Measurements from ENCODE around the gene F7. TPM values are rescaled to one million over a fixed set of nuclear protein-coding genes. Genes with fewer than 3 reads are reported as not detected.

F7 gene
- total and polyA plus RNA-seq, 10 donors: 0.03 TPM; not detected in 9

- Histone ChIP-seq H3K9me3 (no peaks in the 10 kb centered on the region), H3K27ac (no peak overlapping the region), H3K4me3 (no peak overlapping the region), H3K4me1 (peaks cover 0 to 2% (median under 1%) of the 10 kb centered on the region in 6 donors), H3K36me3 (no peaks in the 10 kb centered on the region), H3K27me3 (replicated peaks in 1 of 7) (peaks cover 0 to 34% (median 0%) of the 10 kb centered on the region in 7 donors)
- WGBS, 5 donors: 83 to 90% (median 84%) methylated on average over 7 to 9 of the region's 9 CpGs
- intact Hi-C loops (cut with DNase I; ENCODE audit: low total_unique reads): no loop called here
- TF ChIP-seq CTCF (IDR thresholded peaks at IDR 0.05 in 8 of 11, conservative IDR thresholded peaks at IDR 0.05 in 3 of 11) (no peak), POLR2A (IDR thresholded peaks at IDR 0.05) (no peak), POLR2AphosphoS5 (IDR thresholded peaks at IDR 0.05) (no peak)
- no peak for DNase-seq
Measured at GRCh38 chr13:113146750-113147149, 41.2 kb downstream of the F7 start.

DNA sequence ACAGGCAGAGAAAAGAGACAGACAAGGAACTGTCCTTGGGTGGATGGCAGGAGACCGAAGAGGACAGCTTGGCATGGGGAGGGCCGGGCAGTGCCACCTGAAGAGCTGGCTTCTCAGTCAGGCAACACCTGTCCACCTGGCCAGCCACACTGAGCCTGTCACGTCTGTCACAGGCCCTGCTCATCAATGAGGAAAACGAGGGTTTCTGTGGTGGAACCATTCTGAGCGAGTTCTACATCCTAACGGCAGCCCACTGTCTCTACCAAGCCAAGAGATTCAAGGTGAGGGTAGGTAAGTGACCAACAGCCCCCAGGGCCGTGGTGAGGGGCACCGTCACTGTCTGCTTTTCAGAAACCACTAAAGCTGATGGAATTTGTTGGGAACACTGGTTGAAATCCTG, 41.6 kb downstream of the F7 start:
- no peak for TF ChIP-seq POLR2AphosphoS5 (IDR thresholded peaks at IDR 0.05)
- no peak for TF ChIP-seq CTCF (IDR thresholded peaks at IDR 0.05 in 8 of 11, conservative IDR thresholded peaks at IDR 0.05 in 3 of 11)
- TF ChIP-seq POLR2A (IDR thresholded peaks at IDR 0.05): no peak
- intact Hi-C loops (cut with DNase I; ENCODE audit: low total_unique reads): no loop called here
- no peaks in the 10 kb centered on the region for H3K36me3 ChIP-seq
- peaks cover 0 to 7% (median 5%) of the 10 kb centered on the region in 6 donors for H3K4me1 ChIP-seq
- no peaks in the 10 kb centered on the region for H3K9me3 ChIP-seq
- DNase-seq: no peak
- 78 to 90% (median 87%) methylated on average over 8 of the region's 8 CpGs for WGBS, 5 donors
- peaks cover 0 to 39% (median 0%) of the 10 kb centered on the region in 7 donors for H3K27me3 ChIP-seq (replicated peaks in 1 of 7)
- no peak overlapping the region for H3K4me3 ChIP-seq
- H3K27ac ChIP-seq: no peak overlapping the region

- intact Hi-C loops (cut with DNase I; ENCODE audit: low total_unique reads): no loop called here
- no peaks in the 10 kb centered on the region for H3K36me3 ChIP-seq
- H3K27ac ChIP-seq: no peak overlapping the region
- peaks cover 7 to 19% (median 17%) of the 10 kb centered on the region in 6 donors for H3K4me1 ChIP-seq
- no peak for TF ChIP-seq POLR2A (IDR thresholded peaks at IDR 0.05)
- TF ChIP-seq CTCF (IDR thresholded peaks at IDR 0.05 in 8 of 11, conservative IDR thresholded peaks at IDR 0.05 in 3 of 11): no peak
- no peak for TF ChIP-seq POLR2AphosphoS5 (IDR thresholded peaks at IDR 0.05)
- peaks cover 0 to 51% (median 0%) of the 10 kb centered on the region in 7 donors for H3K27me3 ChIP-seq (replicated peaks in 1 of 7)
- 91 to 97% (median 94%) methylated on average over 13 of the region's 13 CpGs for WGBS, 5 donors
- DNase-seq: no peak
- no peaks in the 10 kb centered on the region for H3K9me3 ChIP-seq
- no peak overlapping the region for H3K4me3 ChIP-seq
Measured at GRCh38 chr13:113148407-113148806, 42.8 kb downstream of the F7 start.

GRCh38 chr13:113148940-113149503, 43.4 kb downstream of the F7 start:
- peaks cover 7 to 22% (median 19%) of the 10 kb centered on the region in 6 donors for H3K4me1 ChIP-seq
- no peak overlapping the region for H3K4me3 ChIP-seq
- peaks cover 0 to 53% (median 0%) of the 10 kb centered on the region in 7 donors for H3K27me3 ChIP-seq (replicated peaks in 1 of 7)
- H3K36me3 ChIP-seq: no peaks in the 10 kb centered on the region
- no peak for DNase-seq
- H3K9me3 ChIP-seq: no peaks in the 10 kb centered on the region
- intact Hi-C loops (cut with DNase I; ENCODE audit: low total_unique reads): no loop called here
- no peak overlapping the region for H3K27ac ChIP-seq
- TF ChIP-seq CTCF (IDR thresholded peaks at IDR 0.05 in 8 of 11, conservative IDR thresholded peaks at IDR 0.05 in 3 of 11): no peak
- TF ChIP-seq POLR2A (IDR thresholded peaks at IDR 0.05): no peak
- no peak for TF ChIP-seq POLR2AphosphoS5 (IDR thresholded peaks at IDR 0.05)
- WGBS, 5 donors: 87 to 90% (median 89%) methylated on average over 28 to 38 of the region's 38 CpGs

All from spleen (tissue), 11 donors.